Measurements from ENCODE around the gene RNASE7.
"Not testable (repeated sequence)": the region's sequence is repeated elsewhere in the genome, so short reads cannot be mapped to it uniquely, and the experiment has no call there.

The RNASE7 gene

GRCh38 chr14:21034707-21035106, 7.5 kb upstream of the RNASE7 start, which contains the start of gene RNASE13:
Gene RNASE13, minus strand, starts transcription at chr14:21034807. Its CDS starts 519 bp downstream, at chr14:21034288.
- no peak for TF ChIP-seq CTCF (IDR thresholded peaks at IDR 0.05; ENCODE audit: control insufficient read depth, insufficient read depth, low read depth, low read length, missing control alignments)
- no peak for DNase-seq (ENCODE audit: low read depth)
- H3K4me3 ChIP-seq (ENCODE audit: control insufficient read depth, low read depth, low read length), result no peak within 1 kb of the TSS

GRCh38 chr14:21036751-21037150, 5.4 kb upstream of the RNASE7 start:
- no peak for TF ChIP-seq CTCF (IDR thresholded peaks at IDR 0.05; ENCODE audit: control insufficient read depth, insufficient read depth, low read depth, low read length, missing control alignments)
- no peak overlapping the region for H3K4me3 ChIP-seq (ENCODE audit: control insufficient read depth, low read depth, low read length)
- DNase-seq (ENCODE audit: low read depth), result no peak

DNA sequence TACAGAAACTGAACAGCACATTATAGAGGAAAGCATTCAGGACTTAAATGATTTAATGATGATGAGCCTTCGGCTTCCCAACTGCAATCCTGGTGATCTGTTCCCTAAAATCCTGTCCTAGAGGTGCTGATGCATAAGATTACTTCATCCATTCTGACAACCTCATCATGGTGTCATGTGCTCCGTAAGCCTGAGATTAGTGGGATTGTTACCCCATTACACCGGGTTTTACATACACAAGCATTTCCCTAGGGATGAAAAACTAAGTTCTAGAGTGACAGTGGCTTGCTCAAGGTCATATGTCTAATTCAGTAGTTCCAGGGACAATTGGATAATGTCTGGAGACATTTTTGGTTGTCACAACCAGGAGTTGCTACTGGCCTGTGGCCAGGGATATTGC, 5.0 kb upstream of the RNASE7 start:
- TF ChIP-seq CTCF (IDR thresholded peaks at IDR 0.05; ENCODE audit: control insufficient read depth, insufficient read depth, low read depth, low read length, missing control alignments), result no peak
- no peak overlapping the region for H3K4me3 ChIP-seq (ENCODE audit: control insufficient read depth, low read depth, low read length)

DNA sequence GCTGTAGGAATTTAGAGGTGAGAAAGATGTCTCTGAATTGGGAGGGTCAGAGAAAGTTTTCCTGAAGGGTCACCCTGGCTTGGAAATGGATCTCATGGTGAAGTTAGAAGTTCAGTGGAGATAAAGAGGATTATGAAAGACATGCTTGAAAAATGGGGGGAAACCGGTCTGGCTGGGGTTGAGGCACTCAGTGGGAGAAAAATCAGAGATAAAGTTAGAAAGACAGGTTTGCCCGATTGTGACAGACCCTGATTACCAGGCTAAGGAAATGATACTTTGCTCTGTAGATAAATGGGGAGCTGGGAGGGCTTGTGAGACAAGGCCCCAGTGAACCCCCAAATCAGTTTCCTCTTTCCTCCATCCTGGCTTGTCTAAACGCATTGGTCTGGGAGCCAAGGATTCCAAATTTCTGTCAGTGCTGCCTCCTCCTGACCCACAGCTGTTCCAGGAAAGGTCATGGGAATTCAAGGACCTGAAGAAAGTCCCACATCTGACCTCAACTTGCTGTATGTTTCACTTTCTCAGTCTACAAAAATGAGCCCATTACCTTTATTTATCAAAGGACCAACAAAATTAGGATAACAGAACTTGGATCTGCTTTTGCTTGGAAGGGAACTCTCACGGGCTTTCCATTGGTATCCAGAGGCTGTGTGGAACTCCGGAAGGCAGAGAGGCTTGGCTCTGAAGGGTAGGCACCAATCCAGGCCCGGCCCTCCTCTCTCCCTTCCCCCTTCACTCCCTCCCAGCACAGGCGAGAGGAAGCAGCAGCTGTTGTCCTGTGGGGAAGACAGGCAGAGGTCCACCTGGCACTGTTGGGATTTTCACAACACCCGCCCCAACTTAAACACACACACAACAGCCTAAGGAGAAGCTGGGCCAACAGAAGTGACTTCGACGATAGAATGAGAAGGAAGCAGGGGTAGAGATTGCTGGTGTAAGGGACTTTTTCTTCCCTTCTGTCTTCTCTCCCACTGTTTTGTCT, 3.4 kb upstream of the RNASE7 start:
- no peak for DNase-seq (ENCODE audit: low read depth)
- no peak for TF ChIP-seq CTCF (IDR thresholded peaks at IDR 0.05; ENCODE audit: control insufficient read depth, insufficient read depth, low read depth, low read length, missing control alignments)
- H3K4me3 ChIP-seq (ENCODE audit: control insufficient read depth, low read depth, low read length), result no peak overlapping the region

More for the DNA sequence above, 5.0 kb upstream of the RNASE7 start:
- DNase-seq (ENCODE audit: low read depth), result no peak

DNA sequence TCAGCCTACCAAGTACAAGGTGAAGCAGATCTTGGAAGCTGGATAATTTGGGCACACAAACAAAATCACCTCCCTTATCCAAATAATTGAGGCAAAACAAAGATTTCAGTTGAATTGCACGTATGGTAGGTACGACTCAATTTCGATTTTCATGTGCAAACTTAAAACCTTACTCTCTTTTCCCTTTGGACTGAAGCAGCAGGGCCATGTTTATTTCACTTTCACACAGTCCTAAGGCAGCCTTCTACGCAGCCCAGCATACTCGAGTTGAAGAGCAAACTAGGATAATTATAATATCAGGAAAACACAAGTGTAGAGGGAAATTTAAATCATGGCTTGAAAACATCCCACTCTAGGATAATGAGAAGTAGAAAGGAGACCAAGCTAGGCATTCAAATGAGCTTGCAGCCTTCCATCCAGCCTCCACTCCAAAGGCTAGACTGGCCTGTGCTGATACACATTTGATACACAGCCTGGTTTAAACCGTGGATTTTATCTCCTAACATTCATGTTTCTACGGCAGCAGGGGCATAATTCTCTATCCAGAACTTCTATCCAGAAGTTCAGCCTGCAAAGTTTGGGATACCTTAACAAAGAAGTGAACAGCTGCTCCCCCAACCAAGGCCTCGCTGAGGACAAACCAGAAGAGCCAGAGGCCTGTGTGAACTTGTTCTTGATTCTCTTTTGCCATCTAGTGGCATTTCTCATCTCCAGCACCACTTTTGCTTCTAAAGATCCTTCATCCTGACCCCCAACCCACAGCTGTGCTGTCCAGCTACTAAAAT, 2.4 kb upstream of the RNASE7 start:
- DNase-seq (ENCODE audit: low read depth), result no peak
- no peak overlapping the region for H3K4me3 ChIP-seq (ENCODE audit: control insufficient read depth, low read depth, low read length)
- peak; percentile 64 for TF ChIP-seq CTCF (IDR thresholded peaks at IDR 0.05; ENCODE audit: control insufficient read depth, insufficient read depth, low read depth, low read length, missing control alignments)

DNA sequence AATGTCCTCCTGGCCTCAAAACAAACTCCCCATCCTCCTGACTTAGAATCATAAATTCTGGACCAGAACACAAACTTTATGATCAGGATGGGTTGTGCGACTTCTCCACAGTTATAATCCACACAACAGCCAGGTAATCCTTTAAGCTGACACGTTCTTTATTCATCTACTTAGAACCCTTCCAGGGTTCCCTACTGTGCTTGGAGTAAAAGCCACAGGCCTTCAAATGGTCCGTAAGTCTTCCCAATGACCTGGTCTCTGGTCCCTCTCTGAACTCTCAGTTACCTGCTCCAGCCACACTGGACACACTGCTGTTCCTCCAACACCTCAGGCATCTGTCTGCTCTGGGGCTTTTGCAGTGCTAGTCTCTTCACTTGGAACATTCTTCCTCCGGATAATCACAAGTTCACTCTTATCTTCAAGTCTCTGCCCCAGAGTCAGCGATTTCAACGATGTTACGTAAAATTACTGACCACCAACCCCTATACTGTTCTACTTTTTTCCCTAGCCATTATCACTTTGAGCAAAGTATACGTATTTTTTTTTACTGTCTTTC, 1.7 kb upstream of the RNASE7 start:
- no peak overlapping the region for H3K4me3 ChIP-seq (ENCODE audit: control insufficient read depth, low read depth, low read length)
- DNase-seq (ENCODE audit: low read depth), result no peak
- TF ChIP-seq CTCF (IDR thresholded peaks at IDR 0.05; ENCODE audit: control insufficient read depth, insufficient read depth, low read depth, low read length, missing control alignments), result no peak

DNA sequence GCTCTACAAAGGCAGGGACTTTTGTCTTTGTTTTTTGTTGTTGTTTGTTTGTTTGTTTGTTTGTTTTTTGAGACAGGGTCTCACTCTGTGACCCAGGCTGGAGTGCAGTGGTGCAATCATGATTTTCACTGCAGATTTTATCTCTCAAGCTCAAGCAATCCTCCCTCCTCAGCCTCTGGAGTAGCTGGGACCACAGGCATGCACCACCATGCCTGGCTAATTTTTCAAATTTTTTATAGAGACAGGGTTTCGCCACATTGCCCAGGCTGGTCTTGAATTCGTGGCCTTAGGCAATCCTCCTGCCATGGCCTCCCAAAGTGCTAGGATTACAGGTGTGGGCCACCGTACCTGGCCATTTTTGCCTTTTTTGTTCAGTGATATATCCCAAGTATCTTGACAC, 1.2 kb upstream of the RNASE7 start:
- DNase-seq (ENCODE audit: low read depth); H3K4me3 ChIP-seq (ENCODE audit: control insufficient read depth, low read depth, low read length): not testable (repeated sequence)

All from AG09309 (cell line).